ENCODE data around the gene LLGL1. TPM values are rescaled to one million over a fixed set of nuclear protein-coding genes. Genes with fewer than 3 reads are reported as not detected.

LLGL1 gene
- polyA plus RNA-seq, 3 donors = 0.52 to 10.8 (median 0.76) TPM

- no peak for DNase-seq
- H3K4me3 ChIP-seq (replicated peaks in 1 of 3; ENCODE audit: low read depth in 2 of 3, low read length in 3 of 3) = no peak overlapping the region
- Mint-ChIP-seq H3K9me3 (no peaks in the 10 kb centered on the region), H3K4me3 (no peak overlapping the region), H3K4me1 (no peaks in the 10 kb centered on the region), H3K27me3 (ENCODE audit: low read depth in 3 of 3) (peaks cover 0 to 1% (median 1%) of the 10 kb centered on the region in 3 donors), H3K36me3 (peaks cover 68 to 93% of the 10 kb centered on the region in 2 donors), H3K27ac (peak overlapping the region in 1 of 7 donors; percentile 60)
- H3K9ac ChIP-seq (ENCODE audit: insufficient read depth, low read length, poor library complexity, severe bottlenecking) = no peak overlapping the region
- WGBS (ENCODE audit: insufficient coverage) = no CpG with 5 or more reads among the region's 1 CpG
- H3K9me3 ChIP-seq (replicated peaks in 1 of 2; ENCODE audit: control insufficient read depth in 1 of 2, insufficient read depth in 1 of 2, low read length in 2 of 2) = no peaks in the 10 kb centered on the region
- H4K20me1 ChIP-seq (ENCODE audit: insufficient read depth, low read length) = peaks cover 7% of the 10 kb centered on the region
- H3K27me3 ChIP-seq (ENCODE audit: control insufficient read depth in 2 of 2, insufficient read depth in 2 of 2, low read length in 2 of 2) = no peaks in the 10 kb centered on the region
- H2AFZ ChIP-seq (ENCODE audit: insufficient read depth, low read depth, low read length, poor library complexity, severe bottlenecking) = no peak overlapping the region
- no peaks in the 10 kb centered on the region for H3K79me2 ChIP-seq (ENCODE audit: insufficient read depth, low read length)
- no peak for TF ChIP-seq CTCF (IDR thresholded peaks at IDR 0.05)
- H3K4me1 ChIP-seq (ENCODE audit: control insufficient read depth in 1 of 2, insufficient read depth in 2 of 2, low read length in 2 of 2) = no peaks in the 10 kb centered on the region
- peak overlapping the region in 1 of 2 donors; percentile 16 for H3K27ac ChIP-seq (ENCODE audit: low read depth in 1 of 2, low read length in 2 of 2)
- intact Hi-C loops (cut with micrococcal nuclease) = no loop called here
- H3K4me2 ChIP-seq (replicated peaks; ENCODE audit: extremely low read depth, low read length, poor library complexity, severe bottlenecking) = no peak overlapping the region
- peaks cover 80 to 96% of the 10 kb centered on the region in 2 donors for H3K36me3 ChIP-seq (replicated peaks in 1 of 2; ENCODE audit: control insufficient read depth in 1 of 2, insufficient read depth in 2 of 2, low read length in 2 of 2)
These were observed 51.6 kb downstream of the LLGL1 start for GRCh38 chr17:18277076-18277475.

GRCh38 chr17:18278867-18279266 is 53.4 kb downstream of the LLGL1 start:
- Histone ChIP-seq H4K20me1 (ENCODE audit: insufficient read depth, low read length) (peaks cover 7% of the 10 kb centered on the region), H3K27me3 (ENCODE audit: control insufficient read depth in 2 of 2, insufficient read depth in 2 of 2, low read length in 2 of 2) (no peaks in the 10 kb centered on the region), H3K4me3 (replicated peaks in 1 of 3; ENCODE audit: low read depth in 2 of 3, low read length in 3 of 3) (no peak overlapping the region), H2AFZ (ENCODE audit: insufficient read depth, low read depth, low read length, poor library complexity, severe bottlenecking) (no peak overlapping the region), H3K79me2 (ENCODE audit: insufficient read depth, low read length) (no peaks in the 10 kb centered on the region), H3K9me3 (replicated peaks in 1 of 2; ENCODE audit: control insufficient read depth in 1 of 2, insufficient read depth in 1 of 2, low read length in 2 of 2) (no peaks in the 10 kb centered on the region), H3K4me1 (ENCODE audit: control insufficient read depth in 1 of 2, insufficient read depth in 2 of 2, low read length in 2 of 2) (no peaks in the 10 kb centered on the region), H3K9ac (ENCODE audit: insufficient read depth, low read length, poor library complexity, severe bottlenecking) (no peak overlapping the region), H3K27ac (ENCODE audit: low read depth in 1 of 2, low read length in 2 of 2) (no peak overlapping the region), H3K4me2 (replicated peaks; ENCODE audit: extremely low read depth, low read length, poor library complexity, severe bottlenecking) (no peak overlapping the region), H3K36me3 (replicated peaks in 1 of 2; ENCODE audit: control insufficient read depth in 1 of 2, insufficient read depth in 2 of 2, low read length in 2 of 2) (peaks cover 83 to 97% of the 10 kb centered on the region in 2 donors)
- Mint-ChIP-seq H3K36me3 (peaks cover 76 to 98% of the 10 kb centered on the region in 2 donors), H3K4me3 (no peak overlapping the region), H3K27ac (no peak overlapping the region), H3K4me1 (no peaks in the 10 kb centered on the region), H3K9me3 (no peaks in the 10 kb centered on the region), H3K27me3 (ENCODE audit: low read depth in 3 of 3) (peaks cover 0 to 1% (median 1%) of the 10 kb centered on the region in 3 donors)
- 100% methylated on average over 1 of the region's 3 CpGs for WGBS (ENCODE audit: insufficient coverage)
- TF ChIP-seq CTCF (IDR thresholded peaks at IDR 0.05) = no peak
- intact Hi-C loops (cut with micrococcal nuclease) = no loop called here
- no peak for DNase-seq
